Activated B cell treated with CpG ODN at 0.5 μM for 24 hours (primary cell): ENCODE results near the gene RNASE11. TPM values are rescaled to one million over a fixed set of nuclear protein-coding genes. Genes with fewer than 3 reads are reported as not detected.
"Not testable (repeated sequence)": the region's sequence is repeated elsewhere in the genome, so short reads cannot be mapped to it uniquely, and the experiment has no call there.

Experiments used
- ATAC-seq: fragments of 200-7000 bp; cut with Tn5 transposase; one replicate; pipeline ENCODE4 v1.10.0; 2021; ENCODE audit warnings: low read depth, mild to moderate bottlenecking, moderate library complexity
- CTCF ChIA-PET: fragments of 350-600 bp; sonication (Branson Sonifier 250); formaldehyde crosslinking; loops from one replicate; lab custom pipeline; 2021; ENCODE audit warnings: antibody characterized with exemption; lab: Charles Lee
- POLR2A ChIA-PET: fragments of 350-600 bp; sonication (Branson Sonifier 250); formaldehyde crosslinking; loops from one replicate; lab custom pipeline; 2021; ENCODE audit warnings: antibody characterized with exemption; lab: Charles Lee
- DNase-seq: peaks from one replicate; pipeline ENCODE4 v3.0.0; 2022
- H3K27ac Mint-ChIP-seq: one replicate; pipeline ENCODE4 v1.8.0; 2020; ENCODE audit warnings: mixed read lengths
- H3K27me3 Mint-ChIP-seq: one replicate; pipeline ENCODE4 v1.8.0; 2021; ENCODE audit warnings: mixed read lengths
- H3K36me3 Mint-ChIP-seq: one replicate; pipeline ENCODE4 v1.8.0; 2021; ENCODE audit warnings: low read depth, mixed read lengths
- H3K4me1 Mint-ChIP-seq: one replicate; pipeline ENCODE4 v1.8.0; 2021; ENCODE audit warnings: mixed read lengths
- H3K4me3 Mint-ChIP-seq: one replicate; pipeline ENCODE4 v1.8.0; 2020; ENCODE audit warnings: mild to moderate bottlenecking, mixed read lengths
- H3K9me3 Mint-ChIP-seq: one replicate; pipeline ENCODE4 v1.8.0; 2020; ENCODE audit warnings: mixed read lengths
- CTCF ChIP-seq: fragments of 200-600 bp; IDR thresholded peaks from one replicate; pipeline ENCODE4 v1.8.0; 2022; ENCODE audit warnings: antibody characterized with exemption, mild to moderate bottlenecking
- intact Hi-C: fragments of 100-400 bp; cut with micrococcal nuclease; formaldehyde crosslinking; loops from one replicate; pipeline ENCODE4 v1.15.1; 2024
- total RNA-seq: library from RNA; stranded (reverse); gene quantifications from 2 replicates; pipeline ENCODE4 v1.2.3, GENCODE V29; 2022

RNASE11 gene
- total RNA-seq, 1 donor from 2014 or later, result not detected

GRCh38 chr14:20601522-20601921 is 13.7 kb upstream of the RNASE11 start:
- no peaks in the 10 kb centered on the region for H3K36me3 Mint-ChIP-seq
- ATAC-seq (no peak), DNase-seq (no peak)
- no peak overlapping the region for H3K27ac Mint-ChIP-seq
- intact Hi-C loops, result no loop called here
- no peaks in the 10 kb centered on the region for H3K9me3 Mint-ChIP-seq
- ChIA-PET POLR2A (no interaction called here), CTCF (no interaction called here)
- H3K4me3 Mint-ChIP-seq, result no peak overlapping the region
- H3K4me1 Mint-ChIP-seq, result no peaks in the 10 kb centered on the region
- H3K27me3 Mint-ChIP-seq, result no peaks in the 10 kb centered on the region
- no peak for TF ChIP-seq CTCF

- Mint-ChIP-seq H3K4me3 (no peak overlapping the region), H3K4me1 (no peaks in the 10 kb centered on the region), H3K27ac (no peak overlapping the region), H3K36me3 (no peaks in the 10 kb centered on the region), H3K9me3 (no peaks in the 10 kb centered on the region), H3K27me3 (peaks cover 2% of the 10 kb centered on the region)
- DNase-seq, result no peak
- intact Hi-C loops, result no loop called here
- ChIA-PET CTCF (interaction anchor here (1.1 to 1.2 kb wide), 2 partner anchors 11 to 17 kb away, joined by 3 read pairs; no protein-coding TSS in a partner anchor), POLR2A (no interaction called here)
- ATAC-seq, result no peak
- TF ChIP-seq CTCF, result no peak
These were observed 9.3 kb upstream of the RNASE11 start for GRCh38 chr14:20597108-20597507.

GRCh38 chr14:20595726-20596125 is 7.9 kb upstream of the RNASE11 start:
- CTCF ChIA-PET, intact Hi-C loops: not testable (repeated sequence)

GRCh38 chr14:20592574-20592973 is 4.8 kb upstream of the RNASE11 start:
- Mint-ChIP-seq H3K4me1 (no peaks in the 10 kb centered on the region), H3K9me3 (no peaks in the 10 kb centered on the region), H3K36me3 (no peaks in the 10 kb centered on the region), H3K27me3 (peaks cover 9% of the 10 kb centered on the region), H3K27ac (no peak overlapping the region), H3K4me3 (no peak overlapping the region)
- no peak for DNase-seq
- TF ChIP-seq CTCF, result no peak
- ChIA-PET CTCF (no interaction called here), POLR2A (no interaction called here)
- intact Hi-C loops, result no loop called here
- ATAC-seq, result no peak

More at GRCh38 chr14:20595726-20596125, 7.9 kb upstream of the RNASE11 start:
- POLR2A ChIA-PET, H3K4me3 Mint-ChIP-seq, DNase-seq, H3K27ac Mint-ChIP-seq, H3K36me3 Mint-ChIP-seq, H3K4me1 Mint-ChIP-seq, H3K27me3 Mint-ChIP-seq, ATAC-seq, H3K9me3 Mint-ChIP-seq: not testable (repeated sequence)

GRCh38 chr14:20591235-20591634 is 3.4 kb upstream of the RNASE11 start, which contains the start of gene RNASE12:
RNASE12 (minus strand) TSS chr14:20591376; CDS start chr14:20590723, 653 bp downstream.
- no peaks in the 10 kb centered on the region for H3K9me3 Mint-ChIP-seq
- H3K27ac Mint-ChIP-seq, result no peak within 1 kb of the TSS
- no peak for DNase-seq
- ChIA-PET CTCF (no interaction called here), POLR2A (no interaction called here)
- H3K4me1 Mint-ChIP-seq, result no peaks in the 10 kb centered on the region
- H3K27me3 Mint-ChIP-seq, result peaks cover 11% of the 10 kb centered on the region
- no peak for TF ChIP-seq CTCF
- intact Hi-C loops, result no loop called here
- no peak for ATAC-seq
- no peaks in the 10 kb centered on the region for H3K36me3 Mint-ChIP-seq
- H3K4me3 Mint-ChIP-seq, result no peak within 1 kb of the TSS

GRCh38 chr14:20583908-20584307 is 3.9 kb downstream of the RNASE11 start:
- POLR2A ChIA-PET, result no interaction called here
- Mint-ChIP-seq H3K9me3 (peaks cover 4% of the 10 kb centered on the region), H3K36me3 (no peaks in the 10 kb centered on the region), H3K4me3 (no peak overlapping the region), H3K27me3 (peaks cover 17% of the 10 kb centered on the region), H3K27ac (no peak overlapping the region), H3K4me1 (no peaks in the 10 kb centered on the region)
- intact Hi-C loops, result no loop called here
- DNase-seq, result no peak
- CTCF ChIA-PET, result no interaction called here
- no peak for TF ChIP-seq CTCF
- ATAC-seq, result no peak
